Kidney tubule cell (primary cell): ENCODE results near the gene TIRAP.
"Not testable (repeated sequence)": the region's sequence is repeated elsewhere in the genome, so short reads cannot be mapped to it uniquely, and the experiment has no call there.

ENCODE experiments used
- DNase-seq: peaks from one replicate; pipeline ENCODE4 v3.0.0-alpha.2; 2018; ENCODE audit warnings: low spot score

Gene TIRAP, protein sequence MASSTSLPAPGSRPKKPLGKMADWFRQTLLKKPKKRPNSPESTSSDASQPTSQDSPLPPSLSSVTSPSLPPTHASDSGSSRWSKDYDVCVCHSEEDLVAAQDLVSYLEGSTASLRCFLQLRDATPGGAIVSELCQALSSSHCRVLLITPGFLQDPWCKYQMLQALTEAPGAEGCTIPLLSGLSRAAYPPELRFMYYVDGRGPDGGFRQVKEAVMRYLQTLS

DNA sequence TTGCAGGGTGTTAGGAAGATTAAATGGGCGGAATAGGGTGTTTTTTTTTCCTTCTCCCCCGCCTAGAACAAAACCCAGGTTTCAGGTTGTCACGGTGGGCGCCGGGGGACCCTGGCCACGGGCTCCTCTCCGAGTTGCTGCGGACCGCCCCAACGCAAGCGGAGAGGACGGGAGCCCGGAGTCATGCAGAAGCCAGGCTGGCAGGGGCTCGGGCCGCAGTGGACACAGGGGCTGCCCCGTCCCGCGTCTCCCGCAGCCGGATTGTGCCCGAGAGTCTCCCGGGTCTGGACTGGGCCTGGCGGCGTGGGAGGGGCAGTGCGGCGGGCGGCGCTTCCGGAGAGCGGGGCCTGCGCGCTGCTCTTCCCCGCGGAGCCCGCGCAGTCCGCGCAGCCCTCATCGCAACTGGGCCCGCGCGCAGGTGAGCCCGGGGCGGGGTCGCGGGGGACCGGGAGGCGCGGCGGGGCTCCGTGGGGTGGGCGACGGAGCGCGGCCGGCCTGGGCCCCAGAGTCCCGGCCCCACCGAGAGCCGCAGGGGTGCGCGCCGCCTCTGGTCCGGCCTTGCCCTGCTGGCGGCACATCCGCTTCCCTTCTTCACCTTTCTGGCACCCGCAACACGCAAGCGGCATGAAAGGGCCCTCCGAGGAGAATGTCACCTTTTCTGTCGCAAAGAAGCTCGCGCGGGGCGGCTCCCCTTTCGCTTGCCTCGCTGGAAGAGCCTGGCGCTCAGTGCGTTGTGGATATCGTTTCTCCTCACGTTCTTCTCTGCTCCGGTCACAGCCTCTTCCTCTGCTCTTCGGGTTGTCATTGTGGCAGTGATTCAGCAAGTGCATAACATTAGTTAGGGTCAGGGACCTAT lies at the start of gene TIRAP:
TSS of gene TIRAP (plus strand) at position 358 of the 856 bp plus-strand sequence. CDS start 7,802 bp downstream, outside the sequence.
- peak; percentile 86 for DNase-seq

DNA sequence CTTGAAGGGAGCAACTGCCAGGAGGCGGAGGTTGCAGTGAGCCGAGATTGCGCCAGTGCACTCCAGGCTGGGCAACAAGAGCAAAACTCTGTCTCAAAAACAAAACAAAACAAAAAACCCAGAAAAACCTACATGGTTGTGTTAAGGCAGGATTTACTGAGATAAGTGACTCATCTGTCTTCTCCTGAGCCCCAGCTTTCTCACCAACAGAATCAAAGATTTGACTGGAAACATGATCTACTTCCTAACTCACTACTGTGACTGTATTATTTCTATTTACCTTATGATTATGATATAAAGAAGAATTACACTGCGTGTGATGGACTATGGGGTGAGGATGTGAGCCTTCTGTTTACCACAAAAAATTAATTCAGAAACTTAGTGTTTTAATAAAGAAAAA lies 49.5 kb upstream of the TIRAP start:
- no peak for DNase-seq

DNA sequence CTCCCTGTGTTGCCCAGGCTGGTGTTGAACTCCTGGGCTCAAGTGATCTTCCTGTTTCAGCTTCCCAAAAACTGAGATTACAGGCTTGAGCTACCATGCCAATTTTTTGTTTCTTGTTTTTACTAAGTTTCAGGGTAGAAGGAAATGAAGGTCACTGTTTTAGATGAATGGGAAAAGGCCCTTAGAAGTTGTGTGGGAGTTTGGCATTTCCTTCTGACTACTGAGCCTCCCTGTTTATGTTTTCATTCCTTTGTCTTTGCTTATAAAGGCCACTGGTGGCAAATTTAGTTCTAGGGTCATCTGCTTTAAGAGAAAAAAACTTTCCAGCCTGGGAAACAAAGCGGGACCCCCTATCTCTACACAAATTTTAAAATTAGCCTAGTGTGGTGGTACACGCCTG lies 36.3 kb upstream of the TIRAP start:
- no peak for DNase-seq

DNA sequence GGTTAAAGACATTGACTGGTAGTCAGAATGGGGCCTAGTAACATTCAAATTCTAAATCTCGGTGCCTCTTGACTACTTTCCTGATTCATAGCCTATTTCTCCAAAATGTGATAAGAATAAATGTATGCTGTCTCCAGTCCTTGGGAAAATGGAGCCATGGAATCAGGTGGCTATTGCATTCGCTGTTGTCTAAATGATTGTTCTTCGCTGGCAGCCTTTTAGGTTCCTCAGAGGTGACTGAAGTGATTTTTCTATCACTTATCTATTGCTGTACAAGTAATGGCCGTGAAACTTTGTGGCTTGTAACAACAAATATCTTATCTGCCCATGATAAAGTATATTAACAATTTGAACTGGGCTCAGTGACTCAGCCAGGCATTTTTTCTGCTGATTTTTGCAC lies 29.6 kb upstream of the TIRAP start:
- no peak for DNase-seq

DNA sequence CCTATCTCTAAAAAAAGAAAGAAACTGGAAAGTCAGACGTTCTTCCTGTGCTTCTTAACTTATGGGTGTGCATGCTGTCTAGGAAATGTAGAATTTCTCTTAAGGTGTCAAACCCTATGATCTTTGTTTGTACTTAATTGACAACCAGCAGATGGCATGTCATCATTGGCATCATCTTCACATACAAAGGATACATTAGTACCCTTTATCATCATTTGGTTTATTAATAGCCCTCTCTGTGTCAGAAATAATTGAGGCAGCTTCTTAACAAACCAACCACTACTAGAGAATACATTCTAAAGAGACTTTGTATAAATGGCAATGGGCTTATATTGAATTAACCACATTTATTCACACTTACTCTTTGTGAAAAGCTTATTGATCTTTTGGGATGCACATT lies 28.1 kb upstream of the TIRAP start:
- DNase-seq = no peak

DNA sequence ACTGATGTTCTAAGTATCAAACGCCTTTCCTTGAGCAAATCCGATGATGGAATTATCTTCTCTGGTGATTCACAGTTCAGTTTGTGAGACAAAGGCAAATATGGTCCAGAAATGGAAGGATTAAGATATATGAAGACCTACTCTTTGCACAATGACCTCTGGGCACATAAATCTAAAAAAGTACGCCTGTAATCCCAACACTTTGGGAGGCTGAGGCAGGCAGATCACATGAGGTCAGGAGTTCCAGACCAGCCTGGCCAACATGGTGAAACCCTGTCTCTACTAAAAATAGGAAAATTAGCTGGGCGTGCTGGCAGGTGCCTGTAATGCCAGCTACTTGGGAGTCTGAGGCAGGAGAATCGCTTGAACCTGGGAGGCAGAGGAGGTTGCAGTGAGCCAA lies 27.4 kb upstream of the TIRAP start:
- not testable (repeated sequence) for DNase-seq

DNA sequence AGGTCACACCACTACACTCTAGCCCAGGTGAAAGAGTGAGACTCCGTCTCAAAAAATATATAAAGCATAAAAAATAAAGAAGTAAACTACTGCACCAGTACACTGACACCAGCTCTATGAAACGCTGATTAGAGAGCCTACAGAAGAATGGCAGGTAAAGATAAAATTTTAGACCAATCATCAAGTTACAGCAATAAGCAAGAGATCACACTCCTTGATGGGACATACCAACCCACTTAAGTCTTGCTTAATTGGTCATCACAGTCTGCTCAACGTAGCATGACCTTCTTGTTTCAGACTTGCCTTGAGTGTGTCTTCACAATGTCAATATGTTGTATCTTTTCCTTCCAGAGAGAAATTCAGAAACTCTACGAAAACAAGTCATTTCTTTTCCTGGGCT lies 26.7 kb upstream of the TIRAP start:
- no peak for DNase-seq

DNA sequence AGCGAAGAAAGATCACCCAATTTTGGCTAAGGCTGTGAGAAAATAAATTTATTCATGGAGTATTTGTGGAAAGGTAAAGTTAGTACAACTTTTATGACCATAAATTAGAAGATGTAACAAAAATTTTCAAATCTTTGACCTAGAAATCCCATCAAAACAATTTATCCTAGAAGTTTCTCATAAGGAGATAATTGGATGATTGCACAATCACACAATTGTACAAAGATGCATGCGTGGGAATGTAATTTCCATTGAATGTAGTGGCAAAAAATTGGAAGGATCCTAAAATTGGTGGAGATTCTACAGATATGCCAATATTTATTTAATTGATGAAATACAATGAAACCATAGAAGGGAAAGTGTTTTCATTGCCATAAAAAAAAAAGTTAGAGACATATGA lies 25.7 kb upstream of the TIRAP start:
- no peak for DNase-seq

DNA sequence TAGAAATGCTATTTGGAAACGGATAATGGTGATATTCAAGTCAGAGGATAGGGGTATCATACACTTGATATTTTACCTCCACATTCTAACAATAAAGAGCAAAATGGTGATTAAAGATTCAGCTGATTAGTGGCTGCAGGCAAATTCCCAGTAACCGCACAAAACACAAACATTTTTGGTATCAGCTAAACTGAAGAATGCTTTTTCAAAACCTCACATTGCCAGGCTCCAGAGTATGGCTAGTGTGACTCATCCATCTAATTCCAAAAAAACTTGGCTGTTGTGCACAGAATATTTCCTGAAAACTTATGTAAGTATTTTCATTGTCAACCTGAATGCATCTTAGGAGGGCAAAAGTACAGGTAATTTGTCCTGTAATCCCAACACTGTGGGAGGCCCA lies 25.1 kb upstream of the TIRAP start:
- no peak for DNase-seq

DNA sequence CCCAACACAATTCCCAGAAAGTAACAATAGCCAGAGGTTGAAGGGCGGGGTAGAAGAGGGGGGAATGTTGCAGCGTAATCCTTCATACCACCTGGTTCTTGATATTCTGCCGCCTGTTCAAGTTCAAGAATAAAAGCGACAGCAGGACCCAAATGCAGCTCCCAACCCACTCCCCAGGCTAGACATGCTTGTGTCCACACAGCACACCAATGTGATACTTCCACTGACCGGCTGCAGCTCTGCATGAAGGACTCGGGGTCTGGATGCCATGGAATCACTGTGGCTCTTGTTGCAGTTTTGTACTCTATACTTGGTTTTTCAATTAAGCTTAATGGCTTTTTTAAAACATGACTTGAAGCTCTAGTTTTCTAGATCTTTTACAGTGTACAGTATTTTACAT lies 20.7 kb upstream of the TIRAP start:
- no peak for DNase-seq

DNA sequence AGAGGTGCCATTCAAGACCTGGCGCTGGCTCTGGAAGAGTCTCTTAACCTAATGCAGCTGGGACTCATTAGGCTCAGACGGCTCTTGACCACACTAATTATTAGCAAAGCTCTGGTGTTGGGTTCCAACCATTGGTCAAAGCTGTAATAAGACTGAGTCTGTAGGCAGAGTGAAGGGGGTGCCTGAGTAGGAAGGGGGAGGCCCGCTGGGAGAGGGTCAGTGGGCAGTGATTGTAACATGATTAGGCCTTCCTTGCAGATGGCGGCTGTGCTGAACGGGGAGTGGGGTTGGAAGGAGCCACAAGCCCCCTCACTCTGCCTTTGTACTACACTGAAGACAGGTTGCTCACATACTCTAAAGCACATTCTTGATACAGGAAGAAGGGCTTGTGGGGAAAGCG lies 19.4 kb upstream of the TIRAP start:
- DNase-seq = no peak

DNA sequence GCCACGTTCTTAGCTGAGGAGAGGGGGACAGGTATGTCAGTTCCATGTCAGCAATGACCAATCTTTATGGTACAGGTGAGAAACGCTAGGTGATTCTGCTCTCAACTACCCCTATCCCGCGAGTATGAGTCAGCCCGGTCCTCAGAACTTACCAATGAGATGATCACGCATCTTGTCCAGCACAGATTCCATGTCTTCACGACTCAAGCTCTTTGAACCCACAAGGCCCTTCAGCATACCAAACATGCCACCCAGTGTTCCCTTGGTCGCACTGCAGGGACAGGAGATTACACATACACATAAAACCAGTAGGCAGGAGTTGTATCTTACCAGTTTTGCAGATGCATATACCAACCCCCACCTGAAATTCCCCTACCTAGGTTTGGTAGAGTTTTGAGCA lies 17.1 kb upstream of the TIRAP start:
- DNase-seq = peak; percentile 44

DNA sequence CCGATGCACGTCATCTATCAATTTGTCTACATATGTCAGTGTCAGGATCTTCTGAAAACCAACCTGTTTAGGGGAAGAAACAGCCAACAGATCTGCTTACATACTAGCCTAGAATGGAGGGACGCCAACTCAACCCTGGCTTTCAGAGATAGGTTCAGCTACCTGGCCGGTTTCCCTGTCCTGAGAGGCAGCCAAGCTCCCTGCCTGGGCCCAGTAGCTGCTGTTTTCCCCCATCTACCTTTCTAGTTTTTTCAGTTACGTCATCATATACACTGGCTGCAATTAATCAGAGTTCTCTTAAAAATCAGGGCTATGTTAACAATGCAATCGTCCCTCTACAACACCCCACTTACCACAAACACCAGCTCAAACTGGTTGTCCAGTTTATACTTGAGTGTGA lies 15.2 kb upstream of the TIRAP start:
- DNase-seq = no peak

DNA sequence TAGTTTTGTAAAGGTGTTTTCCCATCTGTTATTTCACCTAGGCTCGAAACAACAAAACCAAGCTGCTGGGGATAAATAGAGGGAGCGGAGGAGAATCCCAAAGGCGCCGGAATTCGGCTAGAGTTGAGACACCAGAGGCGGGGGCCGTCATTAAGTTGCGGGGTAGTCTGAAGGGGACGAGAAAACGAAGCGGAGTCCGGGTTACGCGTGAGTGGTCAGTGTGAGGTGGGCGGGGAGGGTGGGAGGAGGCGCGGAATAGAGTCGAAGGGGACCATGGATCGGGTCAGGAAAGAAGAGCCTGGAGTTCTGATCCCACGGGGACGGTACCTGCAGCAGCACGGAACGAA lies 14.6 kb upstream of the TIRAP start:
- DNase-seq = no peak

DNA sequence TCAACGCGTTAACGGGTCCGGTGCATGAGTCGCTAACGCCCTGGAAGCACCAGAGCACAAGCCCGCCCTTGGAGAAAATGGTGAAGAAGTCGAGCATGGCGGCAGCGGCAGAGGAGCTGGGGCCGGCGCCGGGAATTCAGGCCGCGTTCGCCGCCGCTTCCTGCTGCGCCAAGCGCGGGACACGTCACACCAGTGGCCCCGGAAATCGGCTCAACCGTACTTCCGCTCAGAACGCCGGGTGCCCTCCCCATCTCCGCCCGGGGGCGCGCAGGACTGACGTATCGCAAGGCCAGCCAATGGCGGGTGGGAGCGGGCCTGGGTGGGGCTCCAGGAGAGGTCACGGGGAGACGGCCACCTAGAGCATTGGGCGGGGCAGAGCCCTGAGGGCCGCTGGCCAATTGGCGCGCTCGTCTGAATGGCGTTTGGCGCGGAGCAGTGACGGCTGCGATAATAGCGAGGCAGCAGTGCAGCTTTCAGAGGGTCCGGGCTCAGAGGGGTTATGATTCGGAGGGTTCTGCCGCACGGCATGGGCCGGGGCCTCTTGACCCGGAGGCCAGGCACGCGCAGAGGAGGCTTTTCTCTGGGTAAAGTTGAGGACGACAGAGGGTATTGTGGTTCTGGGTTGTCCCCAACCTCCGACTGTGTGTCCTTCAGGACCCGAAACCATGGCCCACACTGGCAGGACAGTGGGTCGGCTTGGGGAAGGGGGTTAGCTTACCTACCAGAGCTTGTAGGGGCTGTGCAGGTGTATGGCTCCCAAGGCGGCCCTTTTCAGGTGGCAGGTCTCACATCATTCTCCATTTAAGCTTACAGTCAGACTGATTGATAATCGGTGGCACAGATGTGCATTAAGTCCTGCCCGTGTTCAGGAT lies 13.9 kb upstream of the TIRAP start, which contains the start of the genes FOXRED1 and SRPRA:
TSS of gene FOXRED1 (plus strand) at position 447 of the 872 bp plus-strand sequence. CDS start at position 500, 53 bp downstream.
TSS of gene SRPRA (minus strand) at position 188 of the 872 bp plus-strand sequence. CDS start at position 97, 91 bp downstream.
- DNase-seq = peak; percentile 99

DNA sequence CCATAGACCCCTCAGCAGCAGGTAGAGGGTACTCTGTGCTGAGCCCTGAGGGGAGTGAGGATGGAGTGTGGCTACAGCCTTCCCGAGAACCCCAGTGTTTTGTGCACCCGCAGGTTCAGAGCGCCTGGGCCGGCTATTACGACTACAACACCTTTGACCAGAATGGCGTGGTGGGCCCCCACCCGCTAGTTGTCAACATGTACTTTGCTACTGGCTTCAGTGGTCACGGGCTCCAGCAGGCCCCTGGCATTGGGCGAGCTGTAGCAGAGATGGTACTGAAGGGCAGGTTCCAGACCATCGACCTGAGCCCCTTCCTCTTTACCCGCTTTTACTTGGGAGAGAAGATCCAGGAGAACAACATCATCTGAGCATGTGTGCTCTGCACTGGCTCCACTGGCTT lies 5.6 kb upstream of the TIRAP start:
- no peak for DNase-seq

DNA sequence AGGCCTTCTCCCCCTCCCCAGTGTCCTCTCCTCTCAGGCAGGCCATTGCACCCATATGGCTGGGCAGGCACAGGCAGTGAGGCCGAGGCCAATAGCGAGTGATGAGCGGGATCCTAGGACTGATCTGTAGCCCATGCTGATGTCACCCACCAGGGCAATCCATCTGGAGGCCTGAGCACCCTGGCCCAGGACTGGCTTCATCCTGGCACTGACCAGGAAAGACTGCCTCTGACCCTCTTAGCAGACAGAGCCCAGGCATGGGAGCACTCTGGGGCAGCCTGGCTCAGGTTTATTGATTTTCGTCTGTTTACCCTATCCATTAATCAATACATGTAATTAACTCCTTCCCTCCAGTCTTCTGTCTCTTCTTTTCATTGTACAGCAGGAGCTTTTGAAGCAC lies 5.1 kb upstream of the TIRAP start:
- DNase-seq = no peak

DNA sequence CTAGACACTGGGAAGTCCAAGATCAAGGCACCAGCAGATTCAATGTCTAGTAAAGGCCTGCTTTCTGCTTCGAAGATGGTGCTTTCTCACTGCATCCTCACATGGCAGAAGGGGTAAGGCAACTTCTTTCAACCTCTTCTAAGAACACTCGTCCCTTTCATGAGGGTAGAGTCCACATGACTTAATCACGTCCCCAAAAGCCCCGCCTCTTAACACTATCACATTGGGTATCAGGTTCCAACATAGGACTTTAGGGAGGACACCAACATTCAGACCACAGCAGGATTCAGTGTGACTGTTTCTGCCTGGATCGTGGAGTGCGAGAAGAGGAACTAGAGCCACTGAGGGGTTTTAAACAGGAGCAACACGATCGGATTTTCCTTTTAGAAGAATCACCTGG lies 3.7 kb upstream of the TIRAP start:
- no peak for DNase-seq

DNA sequence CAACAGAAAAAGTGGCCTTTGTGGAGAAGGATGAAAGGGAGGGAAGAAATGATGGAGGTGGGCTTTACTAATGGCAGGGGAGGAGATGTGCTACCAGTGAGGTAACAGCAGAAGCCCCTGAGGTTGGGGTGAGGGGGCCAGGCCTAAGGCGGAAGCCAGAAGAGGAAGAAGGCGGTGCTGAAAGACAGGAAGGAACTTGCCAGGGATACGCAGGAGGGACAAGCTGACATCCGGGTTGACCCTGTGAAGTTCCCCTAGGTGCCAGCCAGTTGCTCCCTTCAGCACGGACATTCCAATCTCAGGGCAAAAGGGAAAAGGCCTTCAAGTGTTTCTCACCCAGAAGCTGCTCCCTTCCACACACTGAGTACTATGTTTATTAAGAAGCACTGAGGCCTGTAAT lies 2.3 kb upstream of the TIRAP start:
- DNase-seq = no peak

DNA sequence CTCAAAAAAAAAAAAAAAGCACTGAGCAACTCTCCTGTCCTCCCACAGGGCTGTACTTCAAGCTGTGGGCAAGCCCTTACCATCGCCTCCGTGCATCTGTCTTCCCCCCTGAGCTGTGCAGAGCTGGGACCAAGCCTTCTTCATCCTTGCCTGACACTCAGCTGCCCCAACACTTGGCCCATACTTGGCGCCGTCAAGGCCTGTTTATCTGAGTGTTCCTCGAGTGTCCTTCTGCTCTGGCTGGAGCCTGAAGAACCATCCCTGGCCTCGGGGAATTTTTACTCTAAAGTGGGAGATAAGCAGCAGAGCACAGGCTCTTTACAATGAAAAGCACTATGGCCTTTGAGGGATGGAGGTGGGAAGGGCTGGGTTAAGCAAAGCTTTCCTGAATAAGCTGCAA lies 1.6 kb upstream of the TIRAP start:
- DNase-seq = no peak

DNA sequence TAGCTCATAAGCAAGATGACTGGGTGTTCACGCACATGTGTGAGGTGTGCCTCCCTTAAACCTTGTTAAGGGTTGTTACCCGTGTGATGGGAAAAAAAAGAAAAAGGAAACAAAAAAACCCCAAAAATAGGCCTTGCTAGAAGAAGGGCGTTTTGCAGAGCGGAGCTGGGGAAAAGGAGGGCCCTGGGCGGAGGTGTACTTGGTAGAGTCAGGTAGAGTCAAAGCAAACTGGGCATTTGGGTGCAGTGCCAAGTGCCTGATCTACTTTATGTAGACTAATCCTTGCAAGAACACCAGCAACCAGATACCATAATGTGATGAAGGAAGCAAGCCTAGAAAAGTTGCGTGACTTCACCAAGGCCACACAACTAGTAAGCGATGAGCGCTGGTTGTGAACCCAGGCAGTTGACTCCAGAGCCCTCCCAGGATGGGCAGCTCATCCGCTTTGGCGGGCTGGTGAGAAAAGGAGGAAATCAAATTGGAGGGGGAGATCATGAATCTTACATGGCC lies 1.2 kb upstream of the TIRAP start:
- DNase-seq = no peak

DNA sequence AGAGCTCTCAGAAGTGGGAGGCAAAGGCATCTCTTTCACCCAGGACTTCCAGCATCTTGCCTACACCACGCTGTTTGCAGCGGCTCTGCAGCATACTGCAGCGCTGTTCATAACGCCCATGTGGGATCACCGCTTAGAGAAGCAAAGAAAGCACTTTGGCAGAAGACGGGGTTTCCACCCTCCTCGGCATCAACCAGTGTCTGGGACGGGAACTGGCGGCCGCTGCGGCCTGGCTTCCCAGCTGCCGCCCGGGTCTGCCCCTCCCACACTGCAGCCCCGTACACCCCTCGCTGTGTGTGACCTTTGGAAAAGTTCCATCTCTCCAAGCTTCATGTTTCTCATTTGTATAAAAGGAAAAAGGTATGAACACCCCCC lies 545 bp upstream of the TIRAP start:
- DNase-seq = peak; percentile 30
